Astrocyte (in vitro differentiated cells and primary cell): ENCODE measurements around the gene HOXA10. TPM values are rescaled to one million over a fixed set of nuclear protein-coding genes. Genes with fewer than 3 reads are reported as not detected.

Experiments used
- DNase-seq: peaks from one replicate; pipeline ENCODE4 v3.0.0-alpha.2; 2010; ENCODE audit warnings: low read depth
- FAIRE-seq: peaks from 2 replicates; lab custom pipeline; 2011; peaks lifted over from hg19 to GRCh38; lab: Jason Lieb, UNC
- H2AFZ ChIP-seq: 2 replicates; pipeline ENCODE4 v1.6.0; 2012; ENCODE audit warnings: low read depth, low read length, inconsistent platforms
- H3K27ac ChIP-seq: 2 replicates; pipeline ENCODE4 v1.5.1; 2011; ENCODE audit warnings: low read depth, low read length, inconsistent platforms
- H3K27me3 ChIP-seq: 2 replicates; pipeline ENCODE4 v1.6.0; 2011; ENCODE audit warnings: low read length, inconsistent platforms; ENCODE audit not compliant: insufficient read depth
- H3K36me3 ChIP-seq: 2 replicates; pipeline ENCODE4 v1.5.1; 2011; ENCODE audit warnings: low read length, inconsistent platforms; ENCODE audit not compliant: insufficient read depth
- H3K4me1 ChIP-seq: 2 replicates; pipeline ENCODE4 v1.5.1; 2011; ENCODE audit warnings: low read length, inconsistent platforms; ENCODE audit not compliant: insufficient read depth
- H3K4me2 ChIP-seq: 2 replicates; pipeline ENCODE4 v1.6.0; 2012; ENCODE audit warnings: low read length, inconsistent platforms
- H3K4me3 ChIP-seq: 2 replicates; pipeline ENCODE4 v1.5.1; 2011; ENCODE audit warnings: low read depth, mild to moderate bottlenecking, low read length, inconsistent platforms; ENCODE audit not compliant: insufficient read depth
- H3K79me2 ChIP-seq: 2 replicates; pipeline ENCODE4 v1.6.0; 2012; ENCODE audit warnings: mild to moderate bottlenecking, low read length, inconsistent platforms; ENCODE audit not compliant: insufficient read depth
- H3K9ac ChIP-seq: 2 replicates; pipeline ENCODE4 v1.6.0; 2012; ENCODE audit warnings: mild to moderate bottlenecking, low read length, inconsistent platforms
- H3K9me3 ChIP-seq: 2 replicates; pipeline ENCODE4 v1.5.1; 2012; ENCODE audit warnings: low read depth, mild to moderate bottlenecking, low read length, inconsistent platforms; ENCODE audit not compliant: insufficient read depth
- H4K20me1 ChIP-seq: 2 replicates; pipeline ENCODE4 v1.6.0; 2012; ENCODE audit warnings: low read length, inconsistent platforms; ENCODE audit not compliant: insufficient read depth
- H3K27ac Mint-ChIP-seq: one replicate; pipeline ENCODE4 v1.8.0; 2021; ENCODE audit warnings: mild to moderate bottlenecking, mixed read lengths; ENCODE audit not compliant: unreplicated experiment
- H3K27me3 Mint-ChIP-seq: one replicate; pipeline ENCODE4 v1.8.0; 2021; ENCODE audit warnings: low read depth, mixed read lengths; ENCODE audit not compliant: unreplicated experiment
- H3K36me3 Mint-ChIP-seq: one replicate; pipeline ENCODE4 v1.8.0; 2021; ENCODE audit warnings: low read depth, mixed read lengths; ENCODE audit not compliant: unreplicated experiment
- H3K4me1 Mint-ChIP-seq: one replicate; pipeline ENCODE4 v1.8.0; 2021; ENCODE audit warnings: low read depth, mixed read lengths; ENCODE audit not compliant: unreplicated experiment
- H3K4me3 Mint-ChIP-seq: one replicate; pipeline ENCODE4 v1.8.0; 2021; ENCODE audit warnings: mild to moderate bottlenecking, moderate library complexity, mixed read lengths; ENCODE audit not compliant: unreplicated experiment
- H3K9me3 Mint-ChIP-seq: one replicate; pipeline ENCODE4 v1.8.0; 2021; ENCODE audit warnings: mild to moderate bottlenecking, mixed read lengths; ENCODE audit not compliant: unreplicated experiment
- CTCF ChIP-seq: IDR thresholded peaks from 2 replicates; pipeline ENCODE4 v1.5.1; 2011; ENCODE audit warnings: low read depth, mild to moderate bottlenecking, inconsistent platforms, low read length, moderate library complexity; ENCODE audit not compliant: insufficient read depth
- EZH2 ChIP-seq: IDR thresholded peaks from 2 replicates; pipeline ENCODE4 v1.6.1; 2012; ENCODE audit warnings: mild to moderate bottlenecking, low read length, inconsistent platforms; ENCODE audit not compliant: insufficient read depth
- total RNA-seq: library from RNA; stranded (reverse); gene quantifications from 2 replicates; pipeline ENCODE4 v1.2.1, GENCODE V29; 2021

The HOXA10 gene
- total RNA-seq, 1 donor from 2014 or later = not detected

- H3K27me3 Mint-ChIP-seq = peaks cover 88% of the 10 kb centered on the region
Observed at GRCh38 chr7:27215356-27215755, 41.2 kb upstream of the HOXA10 start.

GRCh38 chr7:27214239-27214950 lies 40.3 kb upstream of the HOXA10 start:
- H3K9me3 Mint-ChIP-seq = peaks cover 7% of the 10 kb centered on the region
- no peak overlapping the region for H3K4me3 ChIP-seq

More at GRCh38 chr7:27215356-27215755, 41.2 kb upstream of the HOXA10 start:
- peaks cover 5% of the 10 kb centered on the region for H3K4me1 ChIP-seq
- no peak for TF ChIP-seq EZH2
- no peak for TF ChIP-seq CTCF
- peaks cover 3% of the 10 kb centered on the region for H3K36me3 Mint-ChIP-seq
- no peak overlapping the region for H3K27ac Mint-ChIP-seq
- no peak for DNase-seq
- no peak overlapping the region for H3K4me2 ChIP-seq
- H3K9ac ChIP-seq = no peak overlapping the region
- H3K27me3 ChIP-seq = peaks cover 89% of the 10 kb centered on the region
- H3K4me3 Mint-ChIP-seq = no peak overlapping the region
- no peak for FAIRE-seq
- H3K9me3 Mint-ChIP-seq = peaks cover 9% of the 10 kb centered on the region
- H4K20me1 ChIP-seq = peaks cover 3% of the 10 kb centered on the region
- H3K9me3 ChIP-seq = peaks cover 3% of the 10 kb centered on the region
- H3K27ac ChIP-seq = no peak overlapping the region
- no peak overlapping the region for H3K4me3 ChIP-seq
- no peak overlapping the region for H2AFZ ChIP-seq
- H3K79me2 ChIP-seq = no peaks in the 10 kb centered on the region
- no peaks in the 10 kb centered on the region for H3K4me1 Mint-ChIP-seq
- H3K36me3 ChIP-seq = no peaks in the 10 kb centered on the region

More at GRCh38 chr7:27214239-27214950, 40.3 kb upstream of the HOXA10 start:
- Histone ChIP-seq H2AFZ (no peak overlapping the region), H3K4me1 (peaks cover 5% of the 10 kb centered on the region), H3K27ac (no peak overlapping the region), H3K36me3 (no peaks in the 10 kb centered on the region), H3K9me3 (no peaks in the 10 kb centered on the region), H4K20me1 (peaks cover 3% of the 10 kb centered on the region), H3K9ac (no peak overlapping the region), H3K4me2 (no peak overlapping the region), H3K27me3 (peaks cover 89% of the 10 kb centered on the region), H3K79me2 (no peaks in the 10 kb centered on the region)
- peaks cover 90% of the 10 kb centered on the region for H3K27me3 Mint-ChIP-seq
- DNase-seq (no peak), FAIRE-seq (no peak)
- TF ChIP-seq CTCF (no peak), EZH2 (no peak)
- H3K36me3 Mint-ChIP-seq = peaks cover 3% of the 10 kb centered on the region
- peak overlapping the region; percentile 68 for H3K4me3 Mint-ChIP-seq
- no peaks in the 10 kb centered on the region for H3K4me1 Mint-ChIP-seq
- peak overlapping the region; percentile 80 for H3K27ac Mint-ChIP-seq
